MM.1S (cell line): Measurements from ENCODE around the gene EGR4.

Experiments
- DNase-seq: peaks from one replicate; pipeline ENCODE4 v3.0.0-alpha.2; 2015
- H2AFZ ChIP-seq: fragments of 300-600 bp; sonication (generic); 2 replicates; pipeline ENCODE4 v1.6.0; 2016; ENCODE audit warnings: antibody characterized with exemption, low read length
- H3F3A ChIP-seq: fragments of 300-600 bp; sonication (generic); 2 replicates; pipeline ENCODE4 v1.6.1; 2016; ENCODE audit warnings: mild to moderate bottlenecking, antibody characterized with exemption, low read length, moderate library complexity, mixed read lengths; ENCODE audit not compliant: insufficient read depth
- H3K27ac ChIP-seq: fragments of 300-600 bp; sonication (generic); 2 replicates; pipeline ENCODE4 v1.5.1; 2016; ENCODE audit warnings: mild to moderate bottlenecking, low read length
- H3K27me3 ChIP-seq: fragments of 300-600 bp; sonication (generic); replicated peaks from 2 replicates; pipeline ENCODE4 v1.6.0; 2016; ENCODE audit warnings: low read length; ENCODE audit not compliant: insufficient read depth
- H3K36me3 ChIP-seq: fragments of 300-600 bp; sonication (generic); replicated peaks from 2 replicates; pipeline ENCODE4 v1.6.1; 2016; ENCODE audit warnings: mild to moderate bottlenecking, low read length, mixed read lengths; ENCODE audit not compliant: insufficient read depth
- H3K4me1 ChIP-seq: fragments of 300-600 bp; sonication (generic); 2 replicates; pipeline ENCODE4 v1.6.1; 2016; ENCODE audit warnings: low read length, mixed read lengths
- H3K4me2 ChIP-seq: fragments of 300-600 bp; sonication (generic); 2 replicates; pipeline ENCODE4 v1.6.0; 2016; ENCODE audit warnings: low read depth, low read length
- H3K4me3 ChIP-seq: fragments of 300-600 bp; sonication (generic); 2 replicates; pipeline ENCODE4 v1.5.1; 2016; ENCODE audit warnings: low read length, mixed read lengths
- H3K79me2 ChIP-seq: fragments of 300-600 bp; sonication (generic); 2 replicates; pipeline ENCODE4 v1.6.1; 2016; ENCODE audit warnings: mixed run types, low read length, mixed read lengths
- H3K9ac ChIP-seq: fragments of 300-600 bp; sonication (generic); 2 replicates; pipeline ENCODE4 v1.6.1; 2016; ENCODE audit warnings: low read length, mixed read lengths
- H3K9me2 ChIP-seq: fragments of 300-600 bp; sonication (generic); replicated peaks from 2 replicates; pipeline ENCODE4 v1.6.1; 2016; ENCODE audit warnings: mild to moderate bottlenecking, low read length, mixed read lengths; ENCODE audit not compliant: insufficient read depth
- H3K9me3 ChIP-seq: fragments of 300-600 bp; sonication (generic); replicated peaks from 2 replicates; pipeline ENCODE4 v1.6.1; 2016; ENCODE audit warnings: mild to moderate bottlenecking, low read length, mixed read lengths; ENCODE audit not compliant: insufficient read depth
- H4K20me1 ChIP-seq: fragments of 300-600 bp; sonication (generic); 2 replicates; pipeline ENCODE4 v1.6.1; 2016; ENCODE audit warnings: mild to moderate bottlenecking, low read length, moderate library complexity, mixed read lengths; ENCODE audit not compliant: insufficient read depth
- CTCF ChIP-seq: fragments of 300-600 bp; sonication (generic); IDR thresholded peaks from 2 replicates; pipeline ENCODE4 v1.5.1; 2016; ENCODE audit warnings: antibody characterized with exemption, low read length, mixed read lengths
- EZH2 ChIP-seq: fragments of 300-600 bp; sonication (generic); optimal IDR thresholded peaks from 2 replicates; pipeline ENCODE3; 2017; ENCODE audit warnings: low read depth, mild to moderate bottlenecking, antibody characterized with exemption, low read length, mixed read lengths
- EZH2phosphoT487 ChIP-seq: fragments of 300-600 bp; sonication (generic); IDR thresholded peaks from 2 replicates; pipeline ENCODE4 v1.6.1; 2018; ENCODE audit warnings: antibody characterized with exemption, low read length

Gene EGR4

GRCh38 chr2:73291461-73292315, 1.7 kb downstream of the EGR4 start:
- H3K36me3 ChIP-seq = no peaks in the 10 kb centered on the region
- H3K4me1 ChIP-seq = no peaks in the 10 kb centered on the region
- no peaks in the 10 kb centered on the region for H3K79me2 ChIP-seq
- TF ChIP-seq CTCF = no peak
- no peak for TF ChIP-seq EZH2
- TF ChIP-seq EZH2phosphoT487 = no peak
- H4K20me1 ChIP-seq = no peaks in the 10 kb centered on the region
- DNase-seq = no peak
- H3K4me2 ChIP-seq = peak overlapping the region; percentile 49; the same call in 1 of the 2 replicates
- H3K27me3 ChIP-seq = peaks cover 62% of the 10 kb centered on the region
- no peaks in the 10 kb centered on the region for H3F3A ChIP-seq
- no peak overlapping the region for H3K4me3 ChIP-seq
- H3K9me3 ChIP-seq = no peaks in the 10 kb centered on the region
- no peak overlapping the region for H3K9ac ChIP-seq
- H3K27ac ChIP-seq = no peak overlapping the region
- no peak overlapping the region for H2AFZ ChIP-seq
- H3K9me2 ChIP-seq = no peaks in the 10 kb centered on the region

GRCh38 chr2:73291093-73291460, 2.3 kb downstream of the EGR4 start:
- Histone ChIP-seq H3K36me3 (no peaks in the 10 kb centered on the region), H3K79me2 (no peaks in the 10 kb centered on the region), H3K4me3 (no peak overlapping the region), H3K4me1 (no peaks in the 10 kb centered on the region), H2AFZ (no peak overlapping the region), H4K20me1 (no peaks in the 10 kb centered on the region), H3F3A (no peaks in the 10 kb centered on the region), H3K9me3 (no peaks in the 10 kb centered on the region), H3K27ac (no peak overlapping the region), H3K9ac (no peak overlapping the region), H3K9me2 (no peaks in the 10 kb centered on the region), H3K27me3 (peaks cover 56% of the 10 kb centered on the region), H3K4me2 (peak overlapping the region; percentile 49; the same call in 1 of the 2 replicates)
- TF ChIP-seq CTCF = no peak
- no peak for TF ChIP-seq EZH2
- no peak for TF ChIP-seq EZH2phosphoT487
- peak; percentile 42 for DNase-seq

DNA sequence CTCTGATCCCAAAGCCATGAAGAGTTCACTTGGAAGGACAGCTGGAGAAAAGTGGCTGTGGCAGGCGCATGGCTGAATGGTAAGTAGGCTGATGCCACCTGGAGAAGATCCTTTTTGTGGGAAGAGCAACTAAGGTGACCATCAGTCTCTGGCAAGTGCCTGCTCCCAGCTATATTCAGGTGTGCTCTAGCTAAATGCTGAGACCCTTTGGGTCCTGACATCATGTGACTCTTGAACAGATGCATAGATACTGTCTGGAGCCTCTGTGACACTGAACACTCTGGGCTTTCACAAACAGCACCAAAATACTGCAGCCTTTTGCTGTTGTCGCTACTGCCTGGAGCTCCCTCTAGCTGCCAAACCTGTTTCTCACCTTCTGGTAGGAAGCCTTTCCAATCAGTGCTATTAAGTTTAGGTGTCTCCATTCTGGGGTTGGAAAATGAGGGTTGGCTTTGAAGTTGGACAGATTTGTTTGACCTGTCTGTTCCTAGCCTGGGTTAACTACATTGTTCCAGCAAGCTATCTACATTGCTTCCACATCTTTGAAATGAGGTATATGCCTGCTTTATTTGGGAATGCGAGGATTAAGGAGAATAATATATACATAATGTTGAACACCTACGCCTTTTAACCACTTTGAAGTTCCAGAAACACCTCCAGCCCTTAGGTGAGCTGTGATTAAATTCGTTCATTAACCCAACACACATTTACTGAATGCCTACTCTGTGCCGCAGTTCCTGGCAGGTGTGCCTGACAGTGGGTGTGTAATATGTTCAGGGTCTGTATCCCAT, 3.1 kb downstream of the EGR4 start:
- Histone ChIP-seq H3K27ac (no peak overlapping the region), H3K9me3 (no peaks in the 10 kb centered on the region), H3F3A (no peaks in the 10 kb centered on the region), H3K27me3 (peaks cover 47% of the 10 kb centered on the region), H3K4me3 (no peak overlapping the region), H3K79me2 (no peaks in the 10 kb centered on the region), H3K4me2 (no peak overlapping the region), H3K9me2 (no peaks in the 10 kb centered on the region), H4K20me1 (no peaks in the 10 kb centered on the region), H3K4me1 (no peaks in the 10 kb centered on the region), H2AFZ (no peak overlapping the region), H3K9ac (no peak overlapping the region), H3K36me3 (no peaks in the 10 kb centered on the region)
- peak; percentile 56 for DNase-seq
- TF ChIP-seq EZH2phosphoT487 (no peak), EZH2 (no peak), CTCF (peak; percentile 75)
